LHCN-M2 (cell line): ENCODE data around the gene SV2B. TPM values are rescaled to one million over a fixed set of nuclear protein-coding genes. Genes with fewer than 3 reads are reported as not detected.

ENCODE experiments used
- DNase-seq: peaks from one replicate; pipeline ENCODE4 v3.0.0-alpha.2; 2012; ENCODE audit warnings: low read depth
- total RNA-seq: library from RNA; depleted of rRNA; stranded (reverse); fragments of >200 nt; gene quantifications from 2 replicates; pipeline ENCODE4 v1.2.3, GENCODE V29; 2014

The SV2B gene
- total RNA-seq, 1 experiment from 2014 or later = not detected

- no peak for DNase-seq
Observed at GRCh38 chr15:91136386-91136923, 36.4 kb downstream of the SV2B start.

GRCh38 chr15:91140601-91141000 is 40.5 kb downstream of the SV2B start:
- no peak for DNase-seq

DNA sequence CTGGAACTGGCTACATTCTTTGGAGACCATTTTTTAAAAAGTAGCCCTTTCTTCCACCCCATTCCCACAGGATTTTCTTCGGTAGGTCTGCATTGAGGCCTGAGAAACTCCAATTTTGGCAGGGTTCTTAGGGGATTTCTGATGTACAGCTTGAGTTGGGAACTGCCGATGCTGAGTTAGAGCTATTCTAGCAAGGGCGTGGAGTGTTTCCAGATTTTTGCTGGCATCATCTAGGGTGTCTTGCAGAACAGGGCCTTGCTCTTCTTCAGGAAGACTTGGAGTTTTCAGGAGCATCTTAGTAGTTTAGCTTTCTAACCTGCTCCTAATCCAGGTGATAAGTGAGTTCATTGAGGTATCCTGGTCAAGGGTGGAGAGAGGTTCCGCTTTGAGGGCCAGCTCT is 41.0 kb downstream of the SV2B start:
- no peak for DNase-seq

DNA sequence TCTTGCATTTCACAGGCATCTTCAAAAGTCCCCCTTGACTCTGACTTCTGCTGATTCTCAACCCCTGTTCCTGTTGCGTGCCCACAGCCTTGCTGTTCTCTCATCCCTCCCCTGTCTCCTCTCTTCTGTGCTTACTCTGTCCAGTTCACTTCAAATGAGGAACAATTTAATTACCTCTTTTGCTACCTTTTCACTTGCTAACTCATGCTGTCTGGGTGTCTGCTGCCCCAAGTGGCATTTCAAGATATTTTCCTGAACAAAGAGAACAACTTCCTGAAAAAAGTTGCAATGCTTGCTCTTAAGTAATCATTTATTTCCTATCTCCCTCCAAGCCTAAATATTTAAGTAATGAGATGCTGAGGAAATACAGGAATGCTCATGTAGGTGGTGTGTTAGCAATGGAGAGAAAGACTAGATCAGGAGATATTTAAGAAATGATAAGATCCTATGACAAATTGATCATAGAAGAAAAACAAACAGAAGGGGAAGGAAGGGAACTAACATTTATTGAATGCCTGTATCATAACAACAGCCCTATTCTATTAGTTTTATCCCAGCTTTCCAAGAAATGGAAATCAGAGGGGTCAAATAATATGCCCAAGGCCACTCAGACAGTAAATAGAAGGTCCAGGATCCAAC is 42.2 kb downstream of the SV2B start:
- DNase-seq = no peak

- no peak for DNase-seq
Observed at GRCh38 chr15:91142946-91143345, 42.9 kb downstream of the SV2B start.

GRCh38 chr15:91146728-91147127 is 46.7 kb downstream of the SV2B start:
- DNase-seq = no peak

DNA sequence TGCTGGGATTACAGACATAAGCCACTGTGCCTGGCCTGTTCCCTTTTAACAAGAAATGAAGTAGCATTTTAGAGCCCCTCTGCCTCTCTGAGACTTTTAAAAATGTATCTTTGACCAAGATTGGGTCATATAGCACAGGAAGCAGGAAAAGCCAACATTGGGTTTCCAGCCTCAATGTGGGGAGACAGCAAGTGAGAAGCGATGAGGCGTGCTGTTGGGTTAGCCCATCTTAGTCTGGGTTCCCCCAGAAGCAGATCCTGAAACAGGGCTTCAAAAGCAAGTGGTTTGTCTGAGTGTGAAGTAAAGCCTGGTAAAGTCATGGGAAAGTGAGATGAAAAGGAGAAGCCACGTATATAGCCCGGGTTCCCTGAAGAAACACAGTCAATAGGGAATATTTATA is 48.2 kb downstream of the SV2B start:
- no peak for DNase-seq

- no peak for DNase-seq
Observed at GRCh38 chr15:91150502-91151160, 50.6 kb downstream of the SV2B start.

DNA sequence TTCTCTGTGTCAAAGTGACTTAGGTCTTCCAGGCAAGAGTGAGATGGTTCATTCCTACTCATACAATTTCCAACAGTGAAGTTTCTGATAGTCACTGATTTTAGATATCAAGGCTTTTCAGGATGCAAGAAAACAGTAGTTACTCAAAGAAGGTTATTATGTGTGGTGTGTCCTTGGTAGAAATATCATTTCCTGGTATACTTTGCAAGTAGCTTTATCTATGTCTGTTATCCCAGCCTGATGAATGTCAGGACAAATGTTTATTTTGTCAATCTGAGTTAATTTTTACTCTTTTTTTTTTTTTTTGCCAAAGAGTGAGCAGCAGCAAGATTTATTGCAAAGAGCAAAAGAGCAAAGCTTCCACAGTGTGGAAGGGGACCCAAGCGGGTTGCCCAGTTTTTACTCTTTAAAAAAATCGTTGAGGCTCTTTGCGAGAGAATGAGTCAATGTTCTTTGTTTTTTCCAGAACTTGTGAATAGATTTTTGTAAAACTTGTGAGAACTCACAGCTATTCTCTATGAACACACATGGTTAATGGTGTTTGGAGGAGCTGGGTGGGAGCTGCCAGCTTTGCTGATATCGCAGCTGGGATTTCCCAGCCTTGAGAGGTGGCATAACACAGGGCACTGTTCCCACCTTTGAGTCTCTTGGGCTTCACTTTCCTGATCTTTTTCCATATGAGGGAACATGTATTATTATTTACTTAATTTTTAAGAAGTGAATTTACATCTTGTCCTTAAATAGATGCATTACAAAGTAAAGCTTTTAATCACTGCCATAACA is 51.9 kb downstream of the SV2B start:
- DNase-seq = no peak

GRCh38 chr15:91152896-91153581 is 53.0 kb downstream of the SV2B start:
- DNase-seq = no peak

- DNase-seq = no peak
Observed at GRCh38 chr15:91153954-91154353, 53.9 kb downstream of the SV2B start.

DNA sequence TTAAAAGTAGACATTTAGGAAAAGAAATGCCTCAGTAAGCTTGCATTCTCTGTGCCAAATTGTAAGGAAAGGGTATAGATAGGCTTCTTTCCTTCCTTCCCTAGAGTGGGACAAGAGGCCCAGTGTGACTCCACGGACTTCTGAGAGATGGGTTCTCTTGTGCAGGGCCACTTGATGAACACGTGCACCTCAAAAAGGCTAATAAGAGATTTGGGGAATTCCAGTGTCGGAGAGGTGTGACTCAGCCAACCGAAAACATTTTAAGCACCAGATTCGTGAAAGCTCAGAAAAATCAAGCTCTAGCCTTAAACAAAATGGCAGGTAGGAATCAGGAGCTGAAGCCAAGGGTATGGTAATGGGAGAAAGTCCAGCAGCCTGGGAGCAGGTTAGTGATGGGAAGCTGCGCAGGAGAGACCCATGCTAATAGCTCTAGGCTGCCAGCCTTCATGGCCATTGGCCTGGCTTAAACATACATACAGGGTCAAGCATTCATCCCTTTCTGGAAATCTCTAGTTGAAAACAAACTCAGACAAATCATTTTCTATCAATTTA is 56.2 kb downstream of the SV2B start:
- DNase-seq = no peak

DNA sequence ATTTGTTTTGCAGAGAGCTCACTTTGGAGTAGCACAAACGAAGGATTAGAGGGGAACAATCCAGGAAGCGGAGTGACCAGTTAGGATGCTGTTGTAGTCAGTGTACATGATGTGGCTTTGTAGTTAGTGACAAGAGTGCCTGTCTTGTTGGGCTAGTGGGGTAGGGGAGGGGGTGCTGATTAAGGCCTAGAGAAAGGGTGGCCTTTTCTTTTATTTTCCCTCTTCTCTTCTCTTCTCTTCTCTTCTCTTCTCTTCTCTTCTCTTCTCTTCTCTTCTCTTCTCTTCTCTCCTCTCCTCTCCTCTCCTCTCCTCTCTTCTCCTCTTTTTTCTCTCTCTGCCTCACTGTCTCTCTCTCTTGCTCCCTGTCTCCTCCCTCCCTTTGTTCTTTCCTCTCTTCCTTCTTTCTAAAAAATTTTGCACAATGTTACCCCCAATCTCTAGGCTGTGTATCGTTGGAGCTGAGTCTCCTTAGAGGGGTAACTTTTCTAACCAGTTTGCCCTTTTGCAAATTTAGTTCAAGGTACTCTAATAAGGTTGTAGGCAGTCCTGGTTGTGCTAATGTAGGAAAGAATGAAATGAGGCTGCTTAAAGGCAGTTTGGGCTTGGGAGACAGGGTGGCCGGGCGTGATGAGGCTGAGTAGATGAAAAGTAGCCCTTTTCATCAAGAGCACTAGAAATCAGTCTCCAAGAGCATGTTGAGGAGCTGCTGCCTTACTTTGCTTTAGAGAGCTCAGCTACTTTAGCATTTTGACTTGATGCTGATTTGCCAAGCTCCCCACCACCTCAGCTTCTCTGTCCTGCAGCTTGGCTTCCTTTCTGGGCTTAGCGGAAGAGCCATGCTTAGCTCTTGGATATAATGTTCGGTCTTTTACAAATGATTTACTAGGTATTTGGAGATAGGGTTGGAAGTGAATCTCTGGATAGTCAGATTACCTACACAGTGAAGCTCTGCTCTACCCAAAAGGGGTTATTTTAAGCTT is 58.6 kb downstream of the SV2B start:
- DNase-seq = no peak

DNA sequence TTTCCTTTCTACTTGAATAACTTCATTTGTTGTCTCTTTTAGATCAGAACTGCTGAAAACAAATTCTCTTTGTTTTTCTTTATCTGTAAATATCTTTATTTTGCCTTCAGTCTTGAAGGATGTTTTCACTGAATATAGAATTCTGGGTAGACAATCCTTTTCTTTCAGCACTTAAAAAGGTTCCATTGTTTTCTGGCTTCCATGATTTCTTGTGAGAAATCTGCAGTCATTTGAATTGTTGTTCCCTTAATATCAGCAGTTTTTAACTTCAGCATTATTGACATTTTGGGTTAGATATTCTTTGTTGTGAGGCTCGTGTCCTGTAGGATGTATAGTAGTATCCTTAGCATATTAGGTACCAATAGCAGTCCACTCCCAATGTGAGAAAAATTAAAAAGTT is 65.8 kb downstream of the SV2B start:
- no peak for DNase-seq

GRCh38 chr15:91168457-91168856 is 68.4 kb downstream of the SV2B start:
- DNase-seq = no peak

- DNase-seq = no peak
Observed at GRCh38 chr15:91171334-91171733, 71.3 kb downstream of the SV2B start.

DNA sequence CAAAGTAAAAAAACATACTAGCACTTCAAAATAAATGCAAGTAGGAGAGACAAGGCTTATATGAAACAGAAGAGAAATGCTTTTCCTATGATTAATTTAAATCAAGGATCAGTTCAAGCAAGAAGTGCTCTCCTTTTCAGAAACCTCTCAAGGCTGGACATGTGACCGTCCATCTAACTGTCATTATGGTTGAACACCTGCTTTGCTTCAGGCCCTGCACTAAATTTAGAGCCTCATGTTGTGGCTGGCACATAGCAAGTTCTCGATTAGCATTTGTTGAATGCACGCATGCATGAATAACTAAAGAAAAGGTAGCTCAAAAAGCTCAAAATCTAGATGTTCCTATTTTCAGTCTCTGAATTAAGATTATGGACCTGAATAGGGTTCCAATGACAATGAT is 82.0 kb downstream of the SV2B start:
- DNase-seq = no peak

DNA sequence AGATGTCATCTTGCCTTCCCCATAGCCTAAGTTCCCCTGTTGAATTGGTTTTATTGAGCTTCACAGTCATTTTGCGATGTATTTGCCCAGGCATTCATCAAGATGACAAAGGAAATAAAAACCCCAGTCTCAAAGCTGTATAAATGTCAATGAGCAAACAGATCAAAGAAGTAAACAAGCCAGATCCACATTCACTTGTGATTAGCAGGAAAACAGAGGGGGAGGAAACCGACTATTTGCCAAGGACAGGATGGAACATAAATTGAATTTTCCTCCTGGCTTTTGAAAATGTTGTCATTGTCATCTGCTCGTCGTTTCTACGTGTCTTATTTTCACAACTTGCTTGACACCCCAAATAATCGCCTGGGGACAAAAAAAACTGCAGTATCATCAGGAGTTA is 83.5 kb downstream of the SV2B start:
- DNase-seq = no peak

DNA sequence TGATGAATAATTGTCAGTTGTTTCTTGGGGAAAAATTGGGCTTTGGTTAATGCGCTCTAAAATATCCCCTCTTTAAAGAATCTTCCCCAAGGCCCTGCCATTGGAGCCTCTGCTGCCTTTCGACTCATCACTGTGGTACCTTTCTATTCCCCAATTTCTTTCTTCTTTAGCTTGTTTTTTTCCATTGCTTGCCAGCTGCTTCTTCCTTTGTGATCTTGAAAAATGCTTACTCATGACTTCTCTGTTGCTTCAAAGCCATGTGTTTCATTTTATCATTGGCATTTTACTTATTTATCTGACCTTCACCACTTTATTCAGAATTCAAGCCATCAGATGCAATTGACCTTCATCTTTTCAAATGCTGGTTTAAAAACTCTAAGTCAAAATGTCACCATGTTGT is 84.4 kb downstream of the SV2B start:
- DNase-seq = no peak

- peak; percentile 7 for DNase-seq
Observed at GRCh38 chr15:91186904-91187656, 87.0 kb downstream of the SV2B start.
